H7 (cell line): ENCODE measurements around the gene DYSF. TPM values are rescaled to one million over a fixed set of nuclear protein-coding genes. Genes with fewer than 3 reads are reported as not detected.

Experiments used
- DNase-seq: peaks from one replicate; pipeline ENCODE4 v3.0.0; 2012
- H3K27me3 ChIP-seq: 2 replicates; pipeline ENCODE4 v1.6.0; 2011; ENCODE audit warnings: mild to moderate bottlenecking, low read length; ENCODE audit not compliant: control insufficient read depth, insufficient read depth
- H3K36me3 ChIP-seq: replicated peaks from 2 replicates; pipeline ENCODE4 v1.5.1; 2011; ENCODE audit warnings: low read length; ENCODE audit not compliant: control insufficient read depth, insufficient read depth
- H3K4me3 ChIP-seq: 2 replicates; pipeline ENCODE4 v1.5.1; 2011; ENCODE audit warnings: low read depth, mild to moderate bottlenecking, control low read depth, low read length, moderate library complexity; ENCODE audit not compliant: insufficient read depth
- total RNA-seq: library from RNA; depleted of rRNA; stranded (reverse); fragments of >200 nt; shearing (Covaris generic); gene quantifications from 2 replicates; pipeline ENCODE4 v1.2.3, GENCODE V29; 2014

Gene DYSF
- total RNA-seq, 1 experiment from 2014 or later = 7.4 TPM

DNA sequence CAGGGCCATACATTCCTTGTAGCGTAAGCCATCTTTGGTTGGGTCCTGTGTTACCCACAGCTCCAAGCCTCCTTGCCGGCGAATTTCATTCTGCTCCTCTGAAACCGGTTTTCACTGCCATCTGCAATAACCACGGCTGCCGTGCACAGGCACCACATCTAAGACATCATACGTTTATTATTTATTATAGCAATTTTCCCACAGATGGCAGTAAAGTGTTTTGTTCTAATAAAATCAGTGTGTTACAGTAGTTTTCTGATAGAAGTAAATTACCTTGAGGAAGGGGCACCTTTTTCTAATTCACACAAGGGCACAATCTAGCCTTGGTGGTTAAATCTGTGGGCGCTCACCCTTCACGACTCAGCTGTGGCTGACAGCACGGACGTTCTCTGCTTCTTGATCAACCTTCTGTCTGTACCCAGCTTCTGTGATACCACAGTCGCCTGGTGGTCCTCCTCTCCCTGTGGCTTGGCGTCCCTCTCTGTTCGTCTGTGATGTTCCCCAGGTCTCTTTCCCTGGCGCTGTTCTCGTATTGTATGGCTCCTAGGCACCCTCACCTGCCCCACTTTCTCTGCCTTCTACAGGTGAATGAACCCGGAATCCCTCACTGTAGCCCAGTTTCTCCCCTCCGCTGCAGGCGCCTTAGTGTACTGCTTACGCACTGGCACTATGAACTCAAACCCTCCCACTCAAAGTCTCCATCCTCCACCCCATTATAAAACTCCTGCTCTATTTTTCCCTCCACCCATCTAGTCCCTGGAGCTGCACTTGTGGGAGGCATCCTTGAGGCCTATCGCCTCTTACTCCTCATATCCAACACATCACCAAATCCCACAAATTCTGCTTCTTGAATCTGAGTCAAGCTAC, 236.8 kb downstream of the DYSF start:
- no peak for DNase-seq
- peaks cover 3% of the 10 kb centered on the region; the same call in 1 of the 2 replicates for H3K27me3 ChIP-seq
- H3K4me3 ChIP-seq = no peak overlapping the region
- no peaks in the 10 kb centered on the region; the same call in 1 of the 2 replicates for H3K36me3 ChIP-seq

DNA sequence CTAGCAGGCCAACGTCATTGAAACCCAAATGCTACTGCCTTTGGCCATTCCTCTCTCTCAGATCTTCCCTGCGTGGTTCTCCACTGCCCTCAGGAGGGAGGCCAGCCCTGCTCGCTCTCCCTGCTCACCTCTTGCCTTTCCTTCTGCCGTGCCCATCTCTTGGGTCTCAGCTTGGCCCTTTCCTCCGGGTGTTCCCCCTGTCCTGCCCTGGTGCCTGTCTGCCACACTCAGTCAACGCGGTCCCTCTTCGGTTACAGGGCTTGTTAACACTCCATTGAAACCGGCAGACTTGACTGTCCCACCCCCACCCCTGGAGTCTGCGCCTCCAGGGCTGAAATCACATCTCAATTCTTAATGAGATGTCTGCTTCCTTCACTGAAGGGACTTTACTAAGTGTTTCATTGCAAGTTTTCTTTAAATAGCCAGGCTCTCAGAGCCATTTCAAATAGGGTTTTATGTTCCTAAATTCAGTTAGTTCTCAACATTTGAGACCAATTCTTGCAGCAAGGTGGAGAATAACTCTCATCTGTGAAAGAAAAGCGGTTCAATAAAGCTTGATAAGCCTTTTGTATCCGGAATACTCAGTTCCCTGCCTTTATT, 237.6 kb downstream of the DYSF start:
- no peaks in the 10 kb centered on the region; the same call in 1 of the 2 replicates for H3K36me3 ChIP-seq
- H3K4me3 ChIP-seq = no peak overlapping the region
- H3K27me3 ChIP-seq = peaks cover 3% of the 10 kb centered on the region; the same call in 1 of the 2 replicates
- DNase-seq = no peak

DNA sequence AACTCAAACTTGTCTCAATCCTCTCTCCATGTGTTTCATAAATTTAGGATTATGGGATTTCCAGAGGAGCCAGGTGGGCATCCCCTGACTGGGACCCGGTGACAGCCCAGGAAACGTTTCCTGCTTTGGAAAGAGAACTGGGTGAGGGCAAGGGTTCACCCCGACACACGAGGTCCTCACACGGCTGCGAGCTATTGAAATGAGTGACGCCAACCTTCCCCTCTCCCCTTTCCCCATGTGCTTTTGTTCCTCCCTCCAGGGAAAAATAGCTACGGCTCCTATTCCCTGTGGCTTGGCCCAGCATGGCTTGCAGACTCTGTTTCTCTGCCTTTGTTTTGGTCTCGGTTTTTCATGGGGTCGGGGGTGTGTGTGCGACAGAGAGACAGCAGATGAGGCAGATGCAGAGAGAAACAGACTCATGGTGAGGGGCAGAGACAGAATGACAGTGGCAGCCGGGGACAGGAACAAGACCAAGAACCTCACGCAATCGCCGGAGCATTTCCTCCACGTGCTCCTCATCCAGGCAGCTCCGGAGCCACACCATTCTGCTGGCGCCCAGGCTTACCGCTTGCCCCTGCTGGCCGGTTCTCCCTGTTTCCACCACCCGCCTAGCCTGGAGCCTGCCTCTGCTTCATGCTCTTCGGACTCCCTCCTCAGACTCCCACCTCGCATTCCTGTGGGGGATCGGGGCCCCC, 238.5 kb downstream of the DYSF start:
- Histone ChIP-seq H3K4me3 (no peak overlapping the region), H3K36me3 (no peaks in the 10 kb centered on the region; the same call in 1 of the 2 replicates), H3K27me3 (peaks cover 3% of the 10 kb centered on the region; the same call in 1 of the 2 replicates)
- DNase-seq = no peak

DNA sequence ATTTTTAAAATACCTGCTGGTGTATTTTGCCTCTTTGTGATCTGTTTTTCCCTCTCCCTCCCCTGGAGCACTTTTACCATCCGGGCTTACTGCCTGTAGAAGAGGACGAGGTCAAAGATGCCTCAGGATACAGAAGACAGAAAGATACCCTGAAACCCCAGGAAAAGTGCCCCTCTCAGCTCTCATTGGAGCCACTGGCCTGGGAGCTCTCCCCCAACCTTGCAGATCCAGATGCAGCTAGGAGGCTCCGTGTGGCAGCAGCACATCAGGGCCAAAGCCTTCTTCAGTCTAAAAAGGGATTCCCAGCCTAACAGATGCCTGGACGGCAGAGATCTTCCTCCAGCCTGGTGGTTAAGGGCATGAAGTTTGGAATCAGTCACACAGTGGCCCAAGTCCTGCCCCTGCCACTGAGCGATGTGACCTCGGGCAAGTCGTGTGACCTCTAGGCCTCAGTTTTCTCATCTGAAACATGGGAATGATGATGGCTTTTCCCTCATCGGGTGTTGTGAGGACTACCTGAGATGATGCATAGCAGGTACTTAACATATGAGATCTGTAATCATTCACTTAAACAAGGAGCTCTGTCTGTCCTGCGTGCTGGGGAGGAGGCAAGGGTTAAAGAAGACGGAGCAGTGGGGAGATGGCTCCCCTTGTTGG, 239.4 kb downstream of the DYSF start:
- Histone ChIP-seq H3K36me3 (no peaks in the 10 kb centered on the region; the same call in 1 of the 2 replicates), H3K4me3 (no peak overlapping the region), H3K27me3 (peaks cover 3% of the 10 kb centered on the region; the same call in 1 of the 2 replicates)
- DNase-seq = no peak

DNA sequence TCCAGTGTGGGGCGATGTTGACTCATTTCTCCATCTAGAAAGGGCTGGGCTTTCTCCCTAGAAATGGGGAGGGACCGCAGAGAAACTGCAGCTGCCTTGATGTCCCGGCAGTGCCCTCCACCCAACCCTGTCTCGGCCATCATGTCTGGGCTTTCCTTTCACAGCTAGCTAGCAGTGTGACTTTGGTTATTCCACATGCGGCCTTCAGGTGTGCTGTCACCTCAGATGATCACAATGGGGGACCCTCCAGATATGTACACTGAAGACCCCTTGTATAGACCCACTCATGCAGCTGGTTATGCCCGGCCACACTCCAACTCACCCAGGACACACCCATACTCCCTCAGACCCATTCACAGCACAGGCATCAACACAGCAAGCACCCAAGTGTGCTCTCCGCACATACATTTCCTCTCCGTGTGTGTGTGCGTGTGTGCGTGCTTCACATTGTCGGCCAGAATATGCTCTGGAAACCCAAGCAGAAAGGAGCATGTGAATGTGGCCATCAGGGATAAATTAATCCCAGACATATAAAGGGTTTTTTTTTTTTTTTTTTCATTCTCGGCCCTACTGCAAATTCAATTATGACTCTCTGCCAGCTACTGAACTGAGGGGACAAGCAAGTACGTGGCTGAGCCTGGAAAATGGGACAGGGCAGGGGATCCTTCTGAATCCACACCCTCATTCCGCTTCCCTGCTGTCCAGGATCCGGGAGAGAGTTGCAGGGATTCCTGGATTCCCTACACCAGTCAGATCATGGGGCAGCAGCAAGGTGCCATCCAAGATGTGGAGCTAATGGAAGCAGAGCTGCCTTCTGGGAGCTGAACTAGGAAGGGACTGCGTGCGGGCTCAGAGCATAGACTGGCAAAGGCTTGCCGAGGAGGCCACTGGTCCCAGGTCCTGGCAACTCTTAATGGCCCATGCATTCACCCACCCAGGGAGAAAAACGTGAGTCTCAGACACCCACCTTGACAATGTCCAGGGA, 240.2 kb downstream of the DYSF start:
- no peak for DNase-seq
- Histone ChIP-seq H3K36me3 (no peaks in the 10 kb centered on the region), H3K27me3 (peaks cover 3% of the 10 kb centered on the region; the same call in 1 of the 2 replicates), H3K4me3 (no peak overlapping the region)

DNA sequence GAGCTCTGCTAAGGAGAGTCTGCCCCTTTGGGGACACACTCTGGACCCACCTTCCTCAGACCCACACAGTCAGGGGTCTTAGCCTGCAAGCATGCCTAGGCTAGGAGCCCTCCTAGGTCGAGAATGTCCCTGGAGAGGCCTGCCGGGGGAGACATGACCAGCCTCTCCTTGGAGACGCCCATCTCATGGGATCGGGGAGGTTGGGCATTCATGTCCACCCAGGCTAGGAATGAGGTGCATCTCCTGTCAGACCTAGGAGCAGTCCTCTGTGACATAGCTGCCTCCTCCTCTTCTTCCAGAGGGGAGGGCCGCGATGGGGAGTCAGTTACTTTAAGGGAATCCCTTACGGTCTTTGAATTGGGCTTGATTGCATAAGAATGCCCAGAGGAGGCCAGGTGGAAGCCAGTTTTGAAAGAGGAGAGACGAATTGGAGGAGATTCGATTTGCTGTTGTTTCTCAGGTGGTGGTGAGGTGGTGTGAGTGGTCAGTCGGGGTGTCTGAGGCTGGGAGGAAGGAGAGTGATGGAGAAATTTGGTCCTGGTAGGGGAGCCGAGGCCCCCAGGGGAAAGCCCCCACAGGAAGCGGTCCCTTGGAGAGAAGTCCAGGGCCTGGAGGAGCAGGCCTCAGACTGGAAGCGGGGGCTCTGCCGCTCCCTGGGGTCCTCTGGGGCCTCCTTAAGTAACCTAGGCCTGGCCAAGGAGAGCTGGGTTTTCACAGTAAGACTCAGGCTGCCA, 241.3 kb downstream of the DYSF start:
- peaks cover 3% of the 10 kb centered on the region; the same call in 1 of the 2 replicates for H3K27me3 ChIP-seq
- DNase-seq = peak; percentile 81
- H3K4me3 ChIP-seq = no peak overlapping the region
- no peaks in the 10 kb centered on the region for H3K36me3 ChIP-seq

DNA sequence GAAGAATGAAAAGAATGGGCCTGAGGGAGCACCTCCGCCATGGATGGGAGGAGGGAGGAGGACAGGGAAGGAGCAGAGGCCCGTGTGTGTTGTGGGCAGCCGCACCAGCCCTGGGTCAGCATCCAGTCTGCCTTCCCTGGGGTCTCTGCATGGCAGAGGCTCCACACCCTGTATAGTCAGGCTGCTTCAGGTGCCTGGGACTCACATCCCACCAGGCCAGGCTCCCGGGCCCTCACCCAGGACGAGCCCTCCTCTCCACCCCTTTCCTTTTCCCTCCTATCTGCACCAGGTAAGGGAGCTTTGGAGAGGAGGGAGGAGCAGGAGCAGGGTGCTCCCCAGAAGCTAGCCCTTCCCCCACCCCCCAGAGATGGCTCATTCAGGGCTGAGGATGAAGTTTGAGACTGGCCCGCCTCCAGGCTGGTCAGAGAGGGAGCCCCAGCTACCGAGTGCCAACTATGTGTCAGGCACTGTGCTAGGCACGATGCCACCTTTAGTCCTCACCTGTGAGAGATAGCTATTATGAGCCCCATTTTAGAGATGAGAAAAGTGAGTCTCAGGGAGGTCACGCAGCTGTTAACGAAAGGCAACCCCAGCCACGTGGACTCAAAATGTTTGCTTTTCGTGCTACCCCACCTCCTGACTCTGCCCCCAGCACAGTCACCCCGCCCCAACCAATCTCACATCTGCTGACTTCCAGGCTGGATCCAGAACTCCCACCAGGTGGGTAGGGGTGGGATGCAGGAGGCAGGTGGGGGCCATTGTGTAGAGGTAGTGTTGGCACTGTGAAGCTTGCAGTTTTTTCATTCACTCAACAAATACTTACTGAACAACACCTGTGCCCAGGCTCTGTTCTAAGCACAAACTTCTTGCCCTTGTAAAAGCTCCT, 242.1 kb downstream of the DYSF start:
- H3K36me3 ChIP-seq = no peaks in the 10 kb centered on the region
- H3K27me3 ChIP-seq = peaks cover 3% of the 10 kb centered on the region; the same call in 1 of the 2 replicates
- H3K4me3 ChIP-seq = no peak overlapping the region
- no peak for DNase-seq

DNA sequence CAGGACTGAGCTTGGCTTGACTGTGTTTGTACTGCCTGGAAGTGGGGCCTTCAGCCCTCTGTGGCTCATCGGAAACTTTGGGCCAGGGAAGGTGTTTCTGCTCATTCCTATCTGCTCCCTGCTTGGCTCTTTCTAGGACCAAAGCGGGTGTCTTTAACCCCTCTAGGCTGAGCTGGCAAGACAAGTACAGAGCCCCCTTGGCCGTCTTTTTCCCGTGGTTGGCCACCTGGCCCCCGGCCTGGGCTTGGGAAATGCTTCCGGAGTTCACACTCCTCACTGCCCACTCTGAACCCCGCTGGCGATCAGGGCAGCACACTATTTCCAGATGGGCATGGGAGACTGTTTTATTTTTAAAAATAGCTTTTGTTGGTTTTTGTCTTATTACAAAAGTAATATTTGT, 243.0 kb downstream of the DYSF start:
- Histone ChIP-seq H3K27me3 (peaks cover 3% of the 10 kb centered on the region; the same call in 1 of the 2 replicates), H3K4me3 (no peak overlapping the region), H3K36me3 (no peaks in the 10 kb centered on the region)
- DNase-seq = no peak

DNA sequence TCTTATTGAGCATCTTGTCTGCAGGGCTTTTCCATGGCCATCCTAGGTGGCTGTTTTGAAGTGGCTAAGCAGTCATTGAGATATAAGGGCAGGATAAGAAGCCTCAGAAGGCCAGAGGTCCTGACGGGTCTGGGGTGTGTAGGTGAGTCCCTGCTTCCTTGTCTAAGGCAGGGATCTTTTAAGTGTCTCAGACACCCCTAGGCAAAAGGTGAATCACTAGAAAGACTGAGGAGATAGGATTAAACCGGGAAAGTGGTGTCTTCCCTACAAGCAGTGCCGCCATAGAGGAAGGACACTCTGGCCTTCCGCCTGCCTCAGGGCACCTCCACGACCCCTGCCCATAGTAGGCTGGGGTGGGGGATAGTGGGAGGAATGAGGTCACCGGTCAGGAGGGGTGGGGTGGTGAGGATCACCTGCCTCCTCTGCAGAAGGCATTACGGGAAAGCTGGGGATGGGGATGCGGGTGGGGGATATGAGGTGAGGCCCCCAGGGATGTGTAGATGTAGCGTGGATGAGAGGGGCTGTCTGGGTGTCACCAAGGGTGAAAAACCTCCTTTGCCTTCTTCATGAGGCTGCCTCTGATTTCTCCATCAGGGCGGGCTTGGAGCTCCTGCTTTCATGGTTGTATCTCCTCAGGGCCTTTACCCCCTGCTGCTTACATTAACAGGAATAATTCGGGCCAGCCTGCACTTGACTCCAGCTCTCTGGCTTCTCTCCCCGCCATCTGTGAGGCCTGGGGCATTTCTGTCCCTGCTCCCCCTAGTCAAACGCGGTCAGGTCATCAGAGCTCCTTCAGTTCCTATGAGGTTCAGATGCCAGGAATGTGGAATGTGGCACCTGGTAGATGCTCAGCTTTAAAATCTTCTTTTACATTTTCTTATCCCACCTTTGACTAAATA, 244.0 kb downstream of the DYSF start:
- Histone ChIP-seq H3K4me3 (no peak overlapping the region), H3K27me3 (no peaks in the 10 kb centered on the region), H3K36me3 (no peaks in the 10 kb centered on the region)
- DNase-seq = no peak

DNA sequence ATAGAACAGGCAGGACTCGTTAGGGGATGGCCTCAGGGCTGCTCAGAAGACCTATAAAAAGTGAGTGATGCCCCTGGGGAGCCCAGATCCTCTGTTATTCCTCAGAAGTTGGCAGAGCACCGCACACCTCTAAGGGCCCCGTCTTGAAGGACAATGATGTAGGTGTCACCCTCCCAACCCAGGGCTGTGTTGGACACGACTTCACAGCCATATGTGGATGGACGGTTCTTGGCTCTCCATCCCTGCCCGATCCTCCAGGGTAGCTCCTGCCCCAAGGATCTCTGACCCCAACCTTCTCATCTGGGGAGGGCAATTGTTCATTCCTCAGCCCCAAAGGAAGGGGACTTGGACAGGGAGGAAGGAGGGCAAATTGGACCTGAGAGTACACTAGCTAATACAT, 246.1 kb downstream of the DYSF start:
- no peaks in the 10 kb centered on the region for H3K27me3 ChIP-seq
- no peak overlapping the region for H3K4me3 ChIP-seq
- no peak for DNase-seq
- no peaks in the 10 kb centered on the region for H3K36me3 ChIP-seq

DNA sequence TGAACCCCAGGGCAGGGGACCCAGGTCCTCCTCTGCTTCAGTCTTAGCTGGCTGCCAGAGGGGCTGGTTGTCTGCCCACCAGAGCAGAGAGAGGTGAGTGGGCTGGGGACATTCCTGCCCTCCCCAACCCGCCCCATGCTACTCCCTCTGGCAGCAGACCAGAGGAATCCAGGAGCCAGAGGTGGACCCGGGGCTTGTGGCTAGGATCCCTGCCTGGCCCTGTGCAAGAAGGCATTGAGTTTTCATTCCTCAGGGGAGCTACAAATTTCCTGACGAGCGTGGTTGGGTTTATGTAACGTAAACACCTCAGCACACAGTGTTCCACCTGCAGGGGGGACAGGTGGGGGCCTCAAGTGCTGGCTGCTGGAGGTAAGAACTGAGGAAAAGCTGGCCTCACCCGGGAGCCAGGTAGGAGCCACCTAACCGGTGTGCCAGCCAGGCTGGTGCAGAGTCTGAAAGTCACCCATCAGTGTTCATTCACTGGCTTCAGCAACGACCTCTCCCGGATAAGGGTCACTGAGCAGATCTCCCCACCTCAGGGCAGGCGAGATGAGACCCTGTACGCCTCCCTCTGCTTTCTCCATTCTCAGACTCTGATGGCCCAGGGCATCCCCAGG, 246.8 kb downstream of the DYSF start:
- H3K36me3 ChIP-seq = no peaks in the 10 kb centered on the region
- no peak for DNase-seq
- H3K27me3 ChIP-seq = no peaks in the 10 kb centered on the region
- H3K4me3 ChIP-seq = no peak overlapping the region
